Measurements from ENCODE around the gene PPARD. TPM values are rescaled to one million over a fixed set of nuclear protein-coding genes. Genes with fewer than 3 reads are reported as not detected.
"Not testable (repeated sequence)": the region's sequence is repeated elsewhere in the genome, so short reads cannot be mapped to it uniquely, and the experiment has no call there.

Gene PPARD
- total and polyA plus RNA-seq, 8 donors: 2.6 to 34.6 (median 17.9) TPM

- TF ChIP-seq CTCF (IDR thresholded peaks at IDR 0.05): peak in 2 of 7 experiments; percentile 15 to 17
- intact Hi-C loops (cut with DNase I; ENCODE audit: low total_unique reads): not testable (repeated sequence)
- peak; percentile 82 to 92 for DNase-seq
Measured at GRCh38 chr6:35332074-35332887, 10.1 kb upstream of the PPARD start.

GRCh38 chr6:35341557-35341956, 801 bp upstream of the PPARD start:
- Histone ChIP-seq H3K27ac (no peak overlapping the region), H3K27me3 (no peaks in the 10 kb centered on the region), H3K4me1 (peaks cover 8 to 42% (median 31%) of the 10 kb centered on the region in 4 donors), H3K4me3 (no peak overlapping the region), H3K36me3 (peaks cover 3 to 16% (median 8%) of the 10 kb centered on the region in 4 donors), H3K9me3 (no peaks in the 10 kb centered on the region)
- intact Hi-C loops (cut with DNase I; ENCODE audit: low total_unique reads): loop anchor here (5.0 kb wide), 1 partner anchor 111 kb away; the partner anchor contains the start of gene FANCE
- TF ChIP-seq EP300 (IDR thresholded peaks at IDR 0.05) (no peak), POLR2A (IDR thresholded peaks at IDR 0.05) (no peak), POLR2AphosphoS5 (IDR thresholded peaks at IDR 0.05) (no peak), CTCF (IDR thresholded peaks at IDR 0.05) (no peak)
- WGBS, 5 donors: 74 to 82% (median 79%) methylated on average over 13 of the region's 13 CpGs
- DNase-seq: peak in 1 of 2 donors; percentile 25

More at GRCh38 chr6:35332074-35332887, 10.1 kb upstream of the PPARD start:
- H3K9me3 ChIP-seq, H3K4me3 ChIP-seq, H3K27ac ChIP-seq, H3K4me1 ChIP-seq, H3K27me3 ChIP-seq, H3K36me3 ChIP-seq: not testable (repeated sequence)
- 47 to 57% (median 54%) methylated on average over 6 to 9 of the region's 9 CpGs for WGBS, 5 donors

- intact Hi-C loops (cut with DNase I; ENCODE audit: low total_unique reads): loop anchor here (5.0 kb wide), 1 partner anchor 109 kb away; the partner anchor contains the start of gene FANCE
Measured at GRCh38 chr6:35343092-35343834, 905 bp downstream of the PPARD start.

GRCh38 chr6:35343835-35344550, 1.6 kb downstream of the PPARD start:
- Histone ChIP-seq H3K4me3 (peak overlapping the region; percentile 71 to 91 (median 81)), H3K27ac (peak overlapping the region; percentile 23 to 98 (median 93)), H3K4me1 (peaks cover 8 to 52% (median 36%) of the 10 kb centered on the region in 4 donors), H3K36me3 (peaks cover 7 to 39% (median 31%) of the 10 kb centered on the region in 4 donors), H3K9me3 (no peaks in the 10 kb centered on the region), H3K27me3 (no peaks in the 10 kb centered on the region)
- no peak for DNase-seq
- WGBS, 5 donors: 65 to 68% (median 66%) methylated on average over 6 of the region's 6 CpGs
- TF ChIP-seq EP300 (IDR thresholded peaks at IDR 0.05): no peak
- no peak for TF ChIP-seq POLR2A (IDR thresholded peaks at IDR 0.05)
- no peak for TF ChIP-seq CTCF (IDR thresholded peaks at IDR 0.05)
- no peak for TF ChIP-seq POLR2AphosphoS5 (IDR thresholded peaks at IDR 0.05)
- intact Hi-C loops (cut with DNase I; ENCODE audit: low total_unique reads): loop anchor here (5.0 kb wide), 1 partner anchor 108 kb away; the partner anchor contains the start of gene FANCE

More at GRCh38 chr6:35343092-35343834, 905 bp downstream of the PPARD start:
- peak in 1 of 3 donors; percentile 20 for TF ChIP-seq POLR2AphosphoS5 (IDR thresholded peaks at IDR 0.05)
- no peak for TF ChIP-seq POLR2A (IDR thresholded peaks at IDR 0.05)
- peak overlapping the region; percentile 71 to 91 (median 81) for H3K4me3 ChIP-seq
- H3K27me3 ChIP-seq: no peaks in the 10 kb centered on the region
- 7 to 15% (median 11%) methylated on average over 13 of the region's 13 CpGs for WGBS, 5 donors
- DNase-seq: peak; percentile 43 to 71
- H3K4me1 ChIP-seq: peaks cover 8 to 48% (median 36%) of the 10 kb centered on the region in 4 donors
- H3K9me3 ChIP-seq: no peaks in the 10 kb centered on the region
- H3K27ac ChIP-seq: peak overlapping the region; percentile 91 to 98 (median 93)
- H3K36me3 ChIP-seq: peaks cover 3 to 32% (median 24%) of the 10 kb centered on the region in 4 donors
